HEK293 (cell line): ENCODE results near the gene IRX6.

ENCODE experiments used
- CTCF ChIA-PET: fragments of 350-600 bp; formaldehyde crosslinking; extraction: SDS; loops from one replicate; lab custom pipeline; 2021; ENCODE audit warnings: antibody characterized with exemption; lab: Yijun Ruan, JAX
- POLR2A ChIA-PET: fragments of 300-600 bp; formaldehyde crosslinking; extraction: SDS; loops from one replicate; lab custom pipeline; 2020; ENCODE audit warnings: antibody characterized with exemption, inconsistent platforms; lab: Yijun Ruan, JAX
- H3K27ac ChIP-seq: fragments of 200-500 bp; sonication (Bioruptor generic); 2 replicates; pipeline ENCODE4 v1.5.1; 2014; ENCODE audit warnings: low read depth, low read length, control low read depth, inconsistent platforms; ENCODE audit errors: extremely low read depth
- H3K36me3 ChIP-seq, 2 experiments: fragments of 200-500 bp in 1 of 2; sonication (Bioruptor generic) in 1 of 2; 1 replicate in 1 of 2; 2 replicates in 1 of 2; pipeline ENCODE4 v1.5.1; 2014 to 2017; ENCODE audit warnings: inconsistent platforms in 2 of 2, low read length in 2 of 2; ENCODE audit not compliant: control insufficient read depth in 2 of 2, insufficient read depth in 1 of 2
- H3K4me1 ChIP-seq: fragments of 200-500 bp; sonication (Bioruptor generic); 2 replicates; pipeline ENCODE4 v1.5.1; 2014; ENCODE audit warnings: mild to moderate bottlenecking, low read length, inconsistent platforms; ENCODE audit not compliant: control insufficient read depth, insufficient read depth
- H3K4me3 ChIP-seq: 2 replicates; pipeline ENCODE4 v1.5.1; 2011; ENCODE audit warnings: low read depth, mild to moderate bottlenecking, control low read depth, low read length, moderate library complexity
- H3K9me3 ChIP-seq: fragments of 200-500 bp; sonication (Bioruptor generic); 2 replicates; pipeline ENCODE4 v1.5.1; 2014; ENCODE audit warnings: low read depth, low read length, inconsistent platforms; ENCODE audit not compliant: control insufficient read depth, insufficient read depth
- BCL11B ChIP-seq: fragments of 450-650 bp; formaldehyde crosslinking; IDR thresholded peaks from 2 replicates; pipeline ENCODE4 v1.5.1; 2016; ENCODE audit warnings: low read depth, missing biosample characterization, missing genetic modification characterization
- ZNF146 ChIP-seq: fragments of 450-650 bp; formaldehyde crosslinking; IDR thresholded peaks from 2 replicates; pipeline ENCODE4 v1.5.1; 2016; ENCODE audit warnings: missing biosample characterization, missing genetic modification characterization
- ZNF558 ChIP-seq: fragments of 450-650 bp; formaldehyde crosslinking; IDR thresholded peaks from 2 replicates; pipeline ENCODE4 v1.5.1; 2016; ENCODE audit warnings: missing biosample characterization, missing genetic modification characterization

Gene IRX6

GRCh38 chr16:55379876-55380390 is 55.9 kb downstream of the IRX6 start:
- H3K4me3 ChIP-seq, result no peak overlapping the region
- CTCF ChIA-PET, result interaction anchor here (0.7 kb wide), 2 partner anchors 1117 to 1411 kb away, joined by 3 read pairs; no protein-coding TSS in a partner anchor
- TF ChIP-seq BCL11B, result no peak
- TF ChIP-seq ZNF558, result no peak
- no peak for TF ChIP-seq ZNF146 (tag by site-specific recombination)
- H3K27ac ChIP-seq, result no peak overlapping the region
- no peaks in the 10 kb centered on the region for H3K36me3 ChIP-seq
- H3K9me3 ChIP-seq, result no peaks in the 10 kb centered on the region
- H3K4me1 ChIP-seq, result no peaks in the 10 kb centered on the region
- POLR2A ChIA-PET, result no interaction called here
